HepG2 (cell line): Measurements from ENCODE around the gene EGFR. TPM values are rescaled to one million over a fixed set of nuclear protein-coding genes. Genes with fewer than 3 reads are reported as not detected.

Experiments
- CBFB ChIP-seq: sonication (generic); formaldehyde crosslinking; IDR thresholded peaks from 2 replicates; pipeline ENCODE4 v1.4.0; 2020; ENCODE audit warnings: missing genetic modification reagents
- EEA1 ChIP-seq: sonication (generic); formaldehyde crosslinking; IDR thresholded peaks from 2 replicates; pipeline ENCODE4 v1.5.1; 2020; ENCODE audit warnings: mild to moderate bottlenecking, missing genetic modification reagents, borderline replicate concordance
- ERF ChIP-seq: IDR thresholded peaks from 2 replicates; pipeline ENCODE4 v1.6.1; 2018; ENCODE audit warnings: missing biosample characterization, missing genetic modification reagents
- GLI4 ChIP-seq: sonication (generic); formaldehyde crosslinking; IDR thresholded peaks from 2 replicates; pipeline ENCODE4 v1.5.1; 2020; ENCODE audit warnings: missing genetic modification reagents, mild to moderate bottlenecking, moderate library complexity, borderline replicate concordance
- KDM5B ChIP-seq: sonication (generic); formaldehyde crosslinking; IDR thresholded peaks from 2 replicates; pipeline ENCODE4 v1.4.0; 2020; ENCODE audit warnings: missing genetic modification reagents, mild to moderate bottlenecking, borderline replicate concordance
- MAFF ChIP-seq: IDR thresholded peaks from 2 replicates; pipeline ENCODE4 v1.6.1; 2011; ENCODE audit warnings: low read depth, low read length, improper control_type of control experiment
- MLLT10 ChIP-seq: sonication (generic); formaldehyde crosslinking; IDR thresholded peaks from 2 replicates; pipeline ENCODE4 v1.4.0; 2020; ENCODE audit warnings: missing genetic modification reagents
- NONO ChIP-seq, 2 experiments: fragments of 450-650 bp in 1 of 2; sonication (generic) in 1 of 2; formaldehyde crosslinking in 1 of 2; IDR thresholded peaks in 1 of 2; conservative IDR thresholded peaks in 1 of 2; 2 replicates each; pipeline versions ENCODE4 v1.6.1 to v1.8.0; 2017 to 2022; ENCODE audit warnings: mild to moderate bottlenecking in 1 of 2, missing genetic modification reagents in 1 of 2, moderate library complexity in 1 of 2
- NRL ChIP-seq: sonication (generic); formaldehyde crosslinking; IDR thresholded peaks from 2 replicates; pipeline ENCODE4 v1.5.0; 2020; ENCODE audit warnings: missing genetic modification reagents, mild to moderate bottlenecking, moderate library complexity, borderline replicate concordance
- SIN3A ChIP-seq: IDR thresholded peaks from 2 replicates; pipeline ENCODE4 v1.6.1; 2011; ENCODE audit warnings: low read depth, mild to moderate bottlenecking, control low read depth, low read length, borderline replicate concordance
- SMARCC2 ChIP-seq: fragments of 450-650 bp; IDR thresholded peaks from 2 replicates; pipeline ENCODE4 v1.6.1; 2017; ENCODE audit warnings: antibody characterized with exemption, mild to moderate bottlenecking
- TSC22D2 ChIP-seq: sonication (generic); formaldehyde crosslinking; IDR thresholded peaks from 2 replicates; pipeline ENCODE4 v1.5.1; 2020; ENCODE audit warnings: missing genetic modification reagents, mild to moderate bottlenecking, borderline replicate concordance
- ZFP36L1 ChIP-seq: sonication (generic); formaldehyde crosslinking; IDR thresholded peaks from 2 replicates; pipeline ENCODE4 v1.8.0; 2022; ENCODE audit warnings: mild to moderate bottlenecking, missing genetic modification reagents, moderate library complexity
- ZFP41 ChIP-seq: sonication (generic); formaldehyde crosslinking; IDR thresholded peaks from 2 replicates; pipeline ENCODE4 v1.4.0; 2020; ENCODE audit warnings: mild to moderate bottlenecking, missing genetic modification reagents, borderline replicate concordance
- ZNF264 ChIP-seq: sonication (generic); formaldehyde crosslinking; IDR thresholded peaks from 2 replicates; pipeline ENCODE4 v1.4.0; 2020; ENCODE audit warnings: missing genetic modification reagents
- ZNF670 ChIP-seq: sonication (generic); formaldehyde crosslinking; IDR thresholded peaks from 2 replicates; pipeline ENCODE4 v1.8.0; 2022; ENCODE audit warnings: mild to moderate bottlenecking, missing genetic modification reagents, borderline replicate concordance
- ZSCAN29 ChIP-seq: sonication (generic); formaldehyde crosslinking; conservative IDR thresholded peaks from 2 replicates; pipeline ENCODE4 v1.4.0; 2020; ENCODE audit warnings: mild to moderate bottlenecking, missing genetic modification reagents
- polyA plus RNA-seq, 8 experiments: library from polyadenylated mRNA; depleted of rRNA in 3 of 8; stranded (reverse) in 7 of 8; unstranded in 1 of 8; fragments of >200 nt; fragmentation: Illumina TruSeq in 4 of 8; extraction: Trizol in 4 of 8; gene quantifications; 2 replicates each; pipeline versions ENCODE4 v1.2.1 to v1.2.3, GENCODE V29; 2011 to 2016; ENCODE audit warnings: low read depth in 4 of 8, missing spikeins in 1 of 8, mixed read lengths in 1 of 8; ENCODE audit not compliant: insufficient read depth in 1 of 8
- total RNA-seq, 5 experiments: library from RNA; depleted of rRNA; stranded (reverse); fragments of >200 nt; fragmentation: Illumina TruSeq; extraction: Trizol; gene quantifications; 2 replicates each; pipeline ENCODE4 v1.2.3, GENCODE V29; 2016; ENCODE audit warnings: low read depth in 1 of 5
- TF ChIP-seq, protein P1 (sequence below): IDR thresholded peaks from 2 replicates; pipeline ENCODE4 v1.6.1; 2016; ENCODE audit warnings: low read depth, borderline replicate concordance
- TF ChIP-seq, protein P2 (sequence below): sonication (generic); formaldehyde crosslinking; IDR thresholded peaks from 2 replicates; pipeline ENCODE4 v1.4.0; 2020; ENCODE audit warnings: mild to moderate bottlenecking, low read depth, missing genetic modification reagents
- TF ChIP-seq, protein P3 (sequence below), 2 experiments: IDR thresholded peaks; 2 replicates each; pipeline ENCODE4 v1.6.1; 2011 to 2012; ENCODE audit warnings: low read length in 2 of 2, borderline replicate concordance in 1 of 2, low read depth in 1 of 2, mild to moderate bottlenecking in 1 of 2, moderate library complexity in 1 of 2
- TF ChIP-seq, protein P4 (sequence below): IDR thresholded peaks from 2 replicates; pipeline ENCODE4 v1.6.1; 2012; ENCODE audit warnings: inconsistent platforms
- TF ChIP-seq, protein P5 (sequence below): sonication (generic); formaldehyde crosslinking; IDR thresholded peaks from 2 replicates; pipeline ENCODE4 v1.5.1; 2020; ENCODE audit warnings: mild to moderate bottlenecking, missing genetic modification reagents, moderate library complexity

The EGFR gene
- total and polyA plus RNA-seq, 2 of the 13 experiments (the other 11 are each of a cell fraction or from before 2014, with no cell fraction given), result 7.0 to 10.0 TPM

DNA sequence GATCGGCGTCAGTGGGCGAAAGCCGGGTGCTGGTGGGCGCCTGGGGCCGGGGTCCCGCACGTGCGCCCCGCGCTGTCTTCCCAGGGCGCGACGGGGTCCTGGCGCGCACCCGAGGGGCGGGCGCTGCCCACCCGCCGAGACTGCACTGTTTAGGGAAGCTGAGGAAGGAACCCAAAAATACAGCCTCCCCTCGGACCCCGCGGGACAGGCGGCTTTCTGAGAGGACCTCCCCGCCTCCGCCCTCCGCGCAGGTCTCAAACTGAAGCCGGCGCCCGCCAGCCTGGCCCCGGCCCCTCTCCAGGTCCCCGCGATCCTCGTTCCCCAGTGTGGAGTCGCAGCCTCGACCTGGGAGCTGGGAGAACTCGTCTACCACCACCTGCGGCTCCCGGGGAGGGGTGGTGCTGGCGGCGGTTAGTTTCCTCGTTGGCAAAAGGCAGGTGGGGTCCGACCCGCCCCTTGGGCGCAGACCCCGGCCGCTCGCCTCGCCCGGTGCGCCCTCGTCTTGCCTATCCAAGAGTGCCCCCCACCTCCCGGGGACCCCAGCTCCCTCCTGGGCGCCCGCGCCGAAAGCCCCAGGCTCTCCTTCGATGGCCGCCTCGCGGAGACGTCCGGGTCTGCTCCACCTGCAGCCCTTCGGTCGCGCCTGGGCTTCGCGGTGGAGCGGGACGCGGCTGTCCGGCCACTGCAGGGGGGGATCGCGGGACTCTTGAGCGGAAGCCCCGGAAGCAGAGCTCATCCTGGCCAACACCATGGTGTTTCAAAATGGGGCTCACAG, 1.1 kb downstream of the EGFR start (continued):
- TF ChIP-seq, protein P1, sequence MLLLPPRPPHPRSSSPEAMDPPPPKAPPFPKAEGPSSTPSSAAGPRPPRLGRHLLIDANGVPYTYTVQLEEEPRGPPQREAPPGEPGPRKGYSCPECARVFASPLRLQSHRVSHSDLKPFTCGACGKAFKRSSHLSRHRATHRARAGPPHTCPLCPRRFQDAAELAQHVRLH (CRISPR knock-in tag), result no peak
- TF ChIP-seq ZSCAN29 (CRISPR knock-in tag) (no peak), EEA1 (CRISPR knock-in tag) (no peak), SMARCC2 (no peak), NRL (CRISPR knock-in tag) (peak; percentile 46; the same call in 1 of the 2 replicates), ZFP36L1 (CRISPR knock-in tag) (0 out of 2 replicates have a peak, but pooled peaks have one; percentile 44), MAFF (no peak), MLLT10 (CRISPR knock-in tag) (no peak), SIN3A (no peak), KDM5B (CRISPR knock-in tag) (peak; percentile 43), NONO (IDR thresholded peaks at IDR 0.05) (no peak), NONO (CRISPR knock-in tag; conservative IDR thresholded peaks at IDR 0.05) (no peak), ERF (no peak), ZFP41 (CRISPR knock-in tag) (no peak), TSC22D2 (CRISPR knock-in tag) (no peak), ZNF670 (no peak), GLI4 (CRISPR knock-in tag) (0 out of 2 replicates have a peak, but pooled peaks have one; percentile 65), CBFB (CRISPR knock-in tag) (no peak), ZNF264 (CRISPR knock-in tag) (no peak)
- TF ChIP-seq, protein P2, sequence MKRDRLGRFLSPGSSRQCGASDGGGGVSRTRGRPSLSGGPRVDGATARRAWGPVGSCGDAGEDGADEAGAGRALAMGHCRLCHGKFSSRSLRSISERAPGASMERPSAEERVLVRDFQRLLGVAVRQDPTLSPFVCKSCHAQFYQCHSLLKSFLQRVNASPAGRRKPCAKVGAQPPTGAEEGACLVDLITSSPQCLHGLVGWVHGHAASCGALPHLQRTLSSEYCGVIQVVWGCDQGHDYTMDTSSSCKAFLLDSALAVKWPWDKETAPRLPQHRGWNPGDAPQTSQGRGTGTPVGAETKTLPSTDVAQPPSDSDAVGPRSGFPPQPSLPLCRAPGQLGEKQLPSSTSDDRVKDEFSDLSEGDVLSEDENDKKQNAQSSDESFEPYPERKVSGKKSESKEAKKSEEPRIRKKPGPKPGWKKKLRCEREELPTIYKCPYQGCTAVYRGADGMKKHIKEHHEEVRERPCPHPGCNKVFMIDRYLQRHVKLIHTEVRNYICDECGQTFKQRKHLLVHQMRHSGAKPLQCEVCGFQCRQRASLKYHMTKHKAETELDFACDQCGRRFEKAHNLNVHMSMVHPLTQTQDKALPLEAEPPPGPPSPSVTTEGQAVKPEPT (CRISPR knock-in tag), result no peak
- TF ChIP-seq, protein P3, sequence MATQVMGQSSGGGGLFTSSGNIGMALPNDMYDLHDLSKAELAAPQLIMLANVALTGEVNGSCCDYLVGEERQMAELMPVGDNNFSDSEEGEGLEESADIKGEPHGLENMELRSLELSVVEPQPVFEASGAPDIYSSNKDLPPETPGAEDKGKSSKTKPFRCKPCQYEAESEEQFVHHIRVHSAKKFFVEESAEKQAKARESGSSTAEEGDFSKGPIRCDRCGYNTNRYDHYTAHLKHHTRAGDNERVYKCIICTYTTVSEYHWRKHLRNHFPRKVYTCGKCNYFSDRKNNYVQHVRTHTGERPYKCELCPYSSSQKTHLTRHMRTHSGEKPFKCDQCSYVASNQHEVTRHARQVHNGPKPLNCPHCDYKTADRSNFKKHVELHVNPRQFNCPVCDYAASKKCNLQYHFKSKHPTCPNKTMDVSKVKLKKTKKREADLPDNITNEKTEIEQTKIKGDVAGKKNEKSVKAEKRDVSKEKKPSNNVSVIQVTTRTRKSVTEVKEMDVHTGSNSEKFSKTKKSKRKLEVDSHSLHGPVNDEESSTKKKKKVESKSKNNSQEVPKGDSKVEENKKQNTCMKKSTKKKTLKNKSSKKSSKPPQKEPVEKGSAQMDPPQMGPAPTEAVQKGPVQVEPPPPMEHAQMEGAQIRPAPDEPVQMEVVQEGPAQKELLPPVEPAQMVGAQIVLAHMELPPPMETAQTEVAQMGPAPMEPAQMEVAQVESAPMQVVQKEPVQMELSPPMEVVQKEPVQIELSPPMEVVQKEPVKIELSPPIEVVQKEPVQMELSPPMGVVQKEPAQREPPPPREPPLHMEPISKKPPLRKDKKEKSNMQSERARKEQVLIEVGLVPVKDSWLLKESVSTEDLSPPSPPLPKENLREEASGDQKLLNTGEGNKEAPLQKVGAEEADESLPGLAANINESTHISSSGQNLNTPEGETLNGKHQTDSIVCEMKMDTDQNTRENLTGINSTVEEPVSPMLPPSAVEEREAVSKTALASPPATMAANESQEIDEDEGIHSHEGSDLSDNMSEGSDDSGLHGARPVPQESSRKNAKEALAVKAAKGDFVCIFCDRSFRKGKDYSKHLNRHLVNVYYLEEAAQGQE (IDR thresholded peaks at IDR 0.05; ENCODE audit: borderline replicate concordance in 1 of 2, low read depth in 1 of 2, low read length in 2 of 2), result no peak
- TF ChIP-seq, protein P4, sequence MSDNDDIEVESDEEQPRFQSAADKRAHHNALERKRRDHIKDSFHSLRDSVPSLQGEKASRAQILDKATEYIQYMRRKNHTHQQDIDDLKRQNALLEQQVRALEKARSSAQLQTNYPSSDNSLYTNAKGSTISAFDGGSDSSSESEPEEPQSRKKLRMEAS, result no peak
- TF ChIP-seq, protein P5, sequence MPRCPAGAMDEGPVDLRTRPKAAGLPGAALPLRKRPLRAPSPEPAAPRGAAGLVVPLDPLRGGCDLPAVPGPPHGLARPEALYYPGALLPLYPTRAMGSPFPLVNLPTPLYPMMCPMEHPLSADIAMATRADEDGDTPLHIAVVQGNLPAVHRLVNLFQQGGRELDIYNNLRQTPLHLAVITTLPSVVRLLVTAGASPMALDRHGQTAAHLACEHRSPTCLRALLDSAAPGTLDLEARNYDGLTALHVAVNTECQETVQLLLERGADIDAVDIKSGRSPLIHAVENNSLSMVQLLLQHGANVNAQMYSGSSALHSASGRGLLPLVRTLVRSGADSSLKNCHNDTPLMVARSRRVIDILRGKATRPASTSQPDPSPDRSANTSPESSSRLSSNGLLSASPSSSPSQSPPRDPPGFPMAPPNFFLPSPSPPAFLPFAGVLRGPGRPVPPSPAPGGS (CRISPR knock-in tag), result 0 out of 2 replicates have a peak, but pooled peaks have one; percentile 63
